PFSK-1 (cell line): ENCODE results near the gene GALNT10.

Experiments
- FOXP2 ChIP-seq: optimal IDR thresholded peaks from 2 replicates; pipeline ENCODE3; 2011; ENCODE audit warnings: borderline replicate concordance, control low read depth, inconsistent platforms; ENCODE audit not compliant: insufficient read depth; ENCODE audit errors: extremely low read length, extremely low read depth
- POLR2AphosphoS5 ChIP-seq: IDR thresholded peaks from 2 replicates; pipeline ENCODE4 v1.6.1; 2012; ENCODE audit warnings: low read depth, mild to moderate bottlenecking, control low read depth, low read length, moderate library complexity
- SIN3A ChIP-seq: IDR thresholded peaks from 2 replicates; pipeline ENCODE4 v1.6.1; 2012; ENCODE audit warnings: mild to moderate bottlenecking, low read length, moderate library complexity, borderline replicate concordance; ENCODE audit not compliant: insufficient read depth
- TAF1 ChIP-seq: IDR thresholded peaks from 2 replicates; pipeline ENCODE4 v1.6.1; 2012; ENCODE audit warnings: low read length, control low read depth, borderline replicate concordance; ENCODE audit not compliant: insufficient read depth
- TF ChIP-seq, protein P1 (sequence below), 2 experiments: IDR thresholded peaks; 2 replicates each; pipeline versions ENCODE4 v1.6.1 to v1.8.0; 2011 to 2012; ENCODE audit warnings: low read depth in 2 of 2, low read length in 2 of 2, control low read depth in 1 of 2, inconsistent platforms in 1 of 2, mild to moderate bottlenecking in 1 of 2, moderate library complexity in 1 of 2; ENCODE audit not compliant: insufficient read depth in 1 of 2

GALNT10 gene

DNA sequence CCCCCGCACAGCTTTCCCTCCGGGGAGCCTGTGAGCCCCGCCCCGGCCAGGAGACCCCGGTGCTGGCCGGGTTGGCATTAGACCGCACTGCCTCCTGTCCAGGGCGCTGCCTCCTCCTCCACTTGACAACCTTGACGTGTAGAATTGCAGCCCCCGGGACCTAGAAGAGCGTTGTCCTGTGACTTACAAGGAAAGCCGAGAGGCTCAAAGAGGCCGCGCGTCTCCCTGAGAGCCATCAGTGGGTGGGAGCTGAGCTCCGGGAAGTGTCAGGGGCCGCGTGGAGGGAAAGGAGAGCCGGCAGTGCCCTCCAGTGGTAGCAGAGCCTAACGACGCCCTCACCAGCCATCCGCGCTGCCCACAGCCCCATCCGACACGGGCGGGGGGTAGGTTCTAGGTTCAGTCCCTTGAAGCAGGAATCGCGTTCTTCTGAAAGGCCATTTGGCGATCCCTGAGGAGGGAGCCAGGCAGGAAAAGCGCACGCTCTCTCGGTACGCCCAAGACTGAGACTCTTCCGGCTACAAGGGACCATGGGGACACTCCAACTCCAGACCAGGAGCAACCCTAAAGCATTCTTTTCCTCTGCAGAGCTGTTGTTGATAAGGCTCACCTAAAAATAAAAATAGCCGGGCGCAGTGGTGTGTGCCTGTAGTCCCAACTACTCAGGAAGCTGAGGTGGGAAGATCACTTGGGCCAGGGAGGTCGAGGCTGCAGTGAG is 214.7 kb downstream of the GALNT10 start:
- peak; percentile 73 for TF ChIP-seq FOXP2
- TF ChIP-seq, protein P1, sequence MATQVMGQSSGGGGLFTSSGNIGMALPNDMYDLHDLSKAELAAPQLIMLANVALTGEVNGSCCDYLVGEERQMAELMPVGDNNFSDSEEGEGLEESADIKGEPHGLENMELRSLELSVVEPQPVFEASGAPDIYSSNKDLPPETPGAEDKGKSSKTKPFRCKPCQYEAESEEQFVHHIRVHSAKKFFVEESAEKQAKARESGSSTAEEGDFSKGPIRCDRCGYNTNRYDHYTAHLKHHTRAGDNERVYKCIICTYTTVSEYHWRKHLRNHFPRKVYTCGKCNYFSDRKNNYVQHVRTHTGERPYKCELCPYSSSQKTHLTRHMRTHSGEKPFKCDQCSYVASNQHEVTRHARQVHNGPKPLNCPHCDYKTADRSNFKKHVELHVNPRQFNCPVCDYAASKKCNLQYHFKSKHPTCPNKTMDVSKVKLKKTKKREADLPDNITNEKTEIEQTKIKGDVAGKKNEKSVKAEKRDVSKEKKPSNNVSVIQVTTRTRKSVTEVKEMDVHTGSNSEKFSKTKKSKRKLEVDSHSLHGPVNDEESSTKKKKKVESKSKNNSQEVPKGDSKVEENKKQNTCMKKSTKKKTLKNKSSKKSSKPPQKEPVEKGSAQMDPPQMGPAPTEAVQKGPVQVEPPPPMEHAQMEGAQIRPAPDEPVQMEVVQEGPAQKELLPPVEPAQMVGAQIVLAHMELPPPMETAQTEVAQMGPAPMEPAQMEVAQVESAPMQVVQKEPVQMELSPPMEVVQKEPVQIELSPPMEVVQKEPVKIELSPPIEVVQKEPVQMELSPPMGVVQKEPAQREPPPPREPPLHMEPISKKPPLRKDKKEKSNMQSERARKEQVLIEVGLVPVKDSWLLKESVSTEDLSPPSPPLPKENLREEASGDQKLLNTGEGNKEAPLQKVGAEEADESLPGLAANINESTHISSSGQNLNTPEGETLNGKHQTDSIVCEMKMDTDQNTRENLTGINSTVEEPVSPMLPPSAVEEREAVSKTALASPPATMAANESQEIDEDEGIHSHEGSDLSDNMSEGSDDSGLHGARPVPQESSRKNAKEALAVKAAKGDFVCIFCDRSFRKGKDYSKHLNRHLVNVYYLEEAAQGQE (IDR thresholded peaks at IDR 0.05; ENCODE audit: insufficient read depth in 1 of 2, low read depth in 2 of 2, low read length in 2 of 2) = no peak

DNA sequence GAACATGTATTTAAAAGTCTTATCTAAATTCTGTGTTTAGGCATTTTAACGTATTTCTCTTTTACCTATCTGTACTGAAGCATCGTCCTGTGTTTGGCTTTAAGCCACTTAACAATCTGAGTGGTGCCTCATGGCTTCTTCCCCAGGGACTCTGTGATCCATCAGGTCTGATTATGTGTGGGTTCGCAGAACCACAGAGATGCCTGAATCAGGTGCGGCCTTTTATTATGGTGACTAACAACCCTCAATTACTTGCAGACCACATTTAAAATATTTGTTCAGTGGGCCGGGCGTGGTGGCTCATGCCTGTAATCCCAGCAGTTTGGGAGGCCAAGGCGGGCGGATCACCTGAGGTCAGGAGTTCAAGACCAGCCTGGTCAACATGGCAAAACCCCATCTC is 215.7 kb downstream of the GALNT10 start:
- TF ChIP-seq, protein P1 (IDR thresholded peaks at IDR 0.05; ENCODE audit: insufficient read depth in 1 of 2, low read depth in 2 of 2, low read length in 2 of 2) = no peak
- TF ChIP-seq POLR2AphosphoS5 (no peak), TAF1 (no peak), SIN3A (no peak), FOXP2 (no peak)

DNA sequence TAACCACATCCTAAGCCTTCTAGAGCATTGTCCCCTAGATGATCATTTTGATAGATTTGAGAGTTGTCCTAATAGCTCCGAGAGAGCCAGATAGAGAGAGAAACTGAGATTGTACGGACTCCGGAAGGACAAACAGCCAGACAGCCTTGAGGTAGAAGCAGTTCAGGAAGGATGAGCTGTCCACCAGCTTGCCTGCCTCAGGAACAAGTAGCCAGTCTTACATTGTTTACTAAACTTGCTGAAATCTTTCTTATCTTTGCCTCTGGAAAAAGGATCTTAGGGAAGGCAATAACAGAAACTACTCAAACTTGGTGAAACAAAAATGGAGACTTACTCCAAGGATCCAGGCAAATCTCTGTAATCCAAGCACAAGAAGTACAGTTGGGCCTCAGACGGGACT is 216.3 kb downstream of the GALNT10 start:
- TF ChIP-seq SIN3A (no peak), FOXP2 (no peak), TAF1 (no peak), POLR2AphosphoS5 (no peak)
- TF ChIP-seq, protein P1 (IDR thresholded peaks at IDR 0.05; ENCODE audit: insufficient read depth in 1 of 2, low read depth in 2 of 2, low read length in 2 of 2) = no peak

DNA sequence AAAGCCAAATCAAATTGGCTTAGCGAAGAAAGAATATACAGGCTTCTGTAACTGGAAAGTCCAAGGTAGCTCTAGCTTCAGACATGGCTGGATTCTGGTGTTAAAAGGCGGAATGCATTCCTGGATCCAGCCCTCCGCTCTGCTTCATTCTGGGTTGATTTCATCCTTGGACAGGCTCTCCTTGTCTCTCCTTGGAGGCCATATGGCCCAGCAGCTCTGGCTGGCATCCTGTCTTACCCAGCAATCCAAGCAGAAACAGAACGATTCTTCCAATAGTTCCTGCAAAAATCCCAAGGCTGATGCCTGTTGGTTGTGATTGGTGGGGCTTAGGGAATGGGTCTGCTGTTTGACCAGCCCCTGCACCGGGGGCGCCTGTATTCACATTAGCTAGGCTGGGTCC is 218.3 kb downstream of the GALNT10 start:
- TF ChIP-seq TAF1 (no peak), FOXP2 (no peak), SIN3A (no peak), POLR2AphosphoS5 (no peak)
- TF ChIP-seq, protein P1 (IDR thresholded peaks at IDR 0.05; ENCODE audit: insufficient read depth in 1 of 2, low read depth in 2 of 2, low read length in 2 of 2) = no peak
